ENCODE results near the gene ZFPM1. TPM values are rescaled to one million over a fixed set of nuclear protein-coding genes. Genes with fewer than 3 reads are reported as not detected.

Gene ZFPM1
- total RNA-seq, 4 donors from 2014 or later: 0.31 to 0.71 (median 0.56) TPM

DNA sequence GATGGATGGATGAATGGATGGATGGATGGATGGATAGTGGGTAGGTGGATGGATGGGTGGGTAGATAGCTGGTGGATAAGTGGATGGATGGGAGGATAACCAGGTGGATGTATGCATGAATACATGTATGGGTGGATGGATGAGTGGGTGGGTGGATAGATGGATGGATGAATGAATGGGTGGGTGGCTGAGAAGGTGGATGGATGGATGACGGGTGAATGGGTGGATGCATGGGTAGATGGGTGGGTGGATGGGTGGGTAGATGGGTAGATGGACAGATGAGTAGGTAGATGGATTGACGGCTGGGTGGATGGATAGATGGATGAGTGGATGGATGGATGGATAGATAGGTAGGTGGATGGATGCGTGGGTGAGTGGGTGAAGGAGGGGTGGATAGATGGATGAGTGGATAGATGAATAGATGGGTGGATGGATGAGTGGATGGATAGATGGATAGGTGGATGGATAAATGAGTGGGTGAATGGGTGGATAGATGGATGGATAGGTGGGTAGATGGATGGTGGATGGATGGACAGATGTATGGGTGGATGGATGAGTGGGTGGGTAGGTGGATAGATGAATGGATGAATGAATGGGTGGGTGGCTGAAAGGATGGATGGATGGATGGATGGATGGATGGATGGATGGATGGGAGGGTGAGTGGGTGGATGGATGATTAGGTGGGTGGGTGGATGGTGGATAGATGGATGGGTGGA, 67.0 kb downstream of the ZFPM1 start:
- peaks cover 43 to 71% (median 53%) of the 10 kb centered on the region in 3 donors for H3K27me3 ChIP-seq
- TF ChIP-seq POLR2A (IDR thresholded peaks at IDR 0.05): no peak
- TF ChIP-seq, protein P1, sequence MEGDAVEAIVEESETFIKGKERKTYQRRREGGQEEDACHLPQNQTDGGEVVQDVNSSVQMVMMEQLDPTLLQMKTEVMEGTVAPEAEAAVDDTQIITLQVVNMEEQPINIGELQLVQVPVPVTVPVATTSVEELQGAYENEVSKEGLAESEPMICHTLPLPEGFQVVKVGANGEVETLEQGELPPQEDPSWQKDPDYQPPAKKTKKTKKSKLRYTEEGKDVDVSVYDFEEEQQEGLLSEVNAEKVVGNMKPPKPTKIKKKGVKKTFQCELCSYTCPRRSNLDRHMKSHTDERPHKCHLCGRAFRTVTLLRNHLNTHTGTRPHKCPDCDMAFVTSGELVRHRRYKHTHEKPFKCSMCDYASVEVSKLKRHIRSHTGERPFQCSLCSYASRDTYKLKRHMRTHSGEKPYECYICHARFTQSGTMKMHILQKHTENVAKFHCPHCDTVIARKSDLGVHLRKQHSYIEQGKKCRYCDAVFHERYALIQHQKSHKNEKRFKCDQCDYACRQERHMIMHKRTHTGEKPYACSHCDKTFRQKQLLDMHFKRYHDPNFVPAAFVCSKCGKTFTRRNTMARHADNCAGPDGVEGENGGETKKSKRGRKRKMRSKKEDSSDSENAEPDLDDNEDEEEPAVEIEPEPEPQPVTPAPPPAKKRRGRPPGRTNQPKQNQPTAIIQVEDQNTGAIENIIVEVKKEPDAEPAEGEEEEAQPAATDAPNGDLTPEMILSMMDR (IDR thresholded peaks at IDR 0.05 in 4 of 5, conservative IDR thresholded peaks at IDR 0.05 in 1 of 5): no peak
- no peak for ATAC-seq
- no peak for DNase-seq
- H3K36me3 ChIP-seq: no peaks in the 10 kb centered on the region
- peaks cover 0 to 8% of the 10 kb centered on the region in 2 donors for H3K4me1 ChIP-seq
- H3K27ac ChIP-seq: no peak overlapping the region
- in situ Hi-C loops (cut with MboI; ENCODE audit: low sequenced_read_pairs in 4 of 4): no loop called here
- H3K9me3 ChIP-seq: no peaks in the 10 kb centered on the region
- intact Hi-C loops (cut with DNase I; ENCODE audit: low total_unique reads): no loop called here
- H3K4me3 ChIP-seq: no peak overlapping the region

DNA sequence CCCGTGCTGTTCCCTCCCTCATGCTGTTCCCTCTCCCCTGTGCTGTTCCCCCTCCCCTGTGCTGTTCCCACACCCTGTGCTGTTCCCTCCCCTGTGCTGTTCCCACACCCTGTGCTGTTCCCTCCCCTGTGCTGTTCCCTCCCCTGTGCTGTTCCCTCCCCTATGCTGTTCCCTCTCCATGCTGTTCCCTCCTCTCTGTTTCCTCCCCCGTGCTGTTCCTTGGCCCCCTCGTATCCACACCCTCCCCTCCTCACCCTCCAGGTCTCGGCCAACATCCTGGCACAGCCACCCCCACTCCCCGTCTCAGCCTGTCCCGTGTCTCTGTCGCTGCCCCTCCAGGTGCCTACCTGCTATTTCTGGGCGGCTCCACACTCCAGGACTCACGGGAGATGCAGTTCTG, 68.6 kb downstream of the ZFPM1 start:
- Histone ChIP-seq H3K27ac (no peak overlapping the region), H3K36me3 (no peaks in the 10 kb centered on the region), H3K9me3 (no peaks in the 10 kb centered on the region), H3K4me3 (no peak overlapping the region), H3K4me1 (peaks cover 9 to 24% of the 10 kb centered on the region in 2 donors), H3K27me3 (peaks cover 39 to 62% (median 47%) of the 10 kb centered on the region in 3 donors)
- intact Hi-C loops (cut with DNase I; ENCODE audit: low total_unique reads) (no loop called here), in situ Hi-C loops (cut with MboI; ENCODE audit: low sequenced_read_pairs in 4 of 4) (no loop called here)
- DNase-seq: no peak
- no peak for ATAC-seq
- TF ChIP-seq, protein P1 (IDR thresholded peaks at IDR 0.05 in 4 of 5, conservative IDR thresholded peaks at IDR 0.05 in 1 of 5): no peak
- TF ChIP-seq POLR2A (IDR thresholded peaks at IDR 0.05): no peak

DNA sequence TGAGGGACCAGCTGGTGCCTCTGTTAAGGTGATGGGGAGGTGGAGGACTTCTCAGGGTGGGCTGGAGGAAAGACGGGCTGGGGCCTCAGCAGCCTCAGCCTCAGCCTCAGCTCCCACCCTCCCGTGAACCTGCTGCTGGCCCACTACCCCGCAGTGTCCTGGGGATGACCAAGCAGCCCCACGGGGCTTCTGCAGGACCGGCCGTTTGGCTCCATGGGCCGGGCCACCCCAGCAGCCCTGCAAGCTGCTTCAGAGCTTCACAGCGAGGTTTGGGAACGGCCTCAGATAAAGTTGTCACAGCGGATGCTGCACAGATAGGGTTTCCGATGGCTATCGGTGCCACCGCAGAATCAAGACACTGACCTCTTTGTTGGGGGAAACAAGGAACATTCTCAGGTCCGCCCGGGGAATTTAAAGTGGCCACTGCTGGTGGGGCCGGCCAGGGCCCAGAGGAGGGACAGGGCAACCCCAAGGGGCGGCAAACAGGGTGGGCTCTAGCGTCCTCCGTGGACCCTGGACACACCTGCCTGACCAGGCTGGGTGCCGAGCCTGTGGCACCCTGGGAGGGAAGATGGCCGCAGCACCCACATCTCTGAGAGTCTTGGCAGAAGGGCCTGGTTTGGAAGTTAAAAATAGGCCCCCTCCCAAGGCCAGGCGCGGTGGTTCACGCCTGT, 69.3 kb downstream of the ZFPM1 start:
- intact Hi-C loops (cut with DNase I; ENCODE audit: low total_unique reads) (no loop called here), in situ Hi-C loops (cut with MboI; ENCODE audit: low sequenced_read_pairs in 4 of 4) (no loop called here)
- Histone ChIP-seq H3K36me3 (no peaks in the 10 kb centered on the region), H3K9me3 (no peaks in the 10 kb centered on the region), H3K4me1 (peaks cover 12 to 31% of the 10 kb centered on the region in 2 donors), H3K4me3 (no peak overlapping the region), H3K27ac (no peak overlapping the region), H3K27me3 (peaks cover 39 to 59% (median 43%) of the 10 kb centered on the region in 3 donors)
- TF ChIP-seq, protein P1 (IDR thresholded peaks at IDR 0.05 in 4 of 5, conservative IDR thresholded peaks at IDR 0.05 in 1 of 5): no peak
- no peak for TF ChIP-seq POLR2A (IDR thresholded peaks at IDR 0.05)
- DNase-seq: no peak
- ATAC-seq: no peak

DNA sequence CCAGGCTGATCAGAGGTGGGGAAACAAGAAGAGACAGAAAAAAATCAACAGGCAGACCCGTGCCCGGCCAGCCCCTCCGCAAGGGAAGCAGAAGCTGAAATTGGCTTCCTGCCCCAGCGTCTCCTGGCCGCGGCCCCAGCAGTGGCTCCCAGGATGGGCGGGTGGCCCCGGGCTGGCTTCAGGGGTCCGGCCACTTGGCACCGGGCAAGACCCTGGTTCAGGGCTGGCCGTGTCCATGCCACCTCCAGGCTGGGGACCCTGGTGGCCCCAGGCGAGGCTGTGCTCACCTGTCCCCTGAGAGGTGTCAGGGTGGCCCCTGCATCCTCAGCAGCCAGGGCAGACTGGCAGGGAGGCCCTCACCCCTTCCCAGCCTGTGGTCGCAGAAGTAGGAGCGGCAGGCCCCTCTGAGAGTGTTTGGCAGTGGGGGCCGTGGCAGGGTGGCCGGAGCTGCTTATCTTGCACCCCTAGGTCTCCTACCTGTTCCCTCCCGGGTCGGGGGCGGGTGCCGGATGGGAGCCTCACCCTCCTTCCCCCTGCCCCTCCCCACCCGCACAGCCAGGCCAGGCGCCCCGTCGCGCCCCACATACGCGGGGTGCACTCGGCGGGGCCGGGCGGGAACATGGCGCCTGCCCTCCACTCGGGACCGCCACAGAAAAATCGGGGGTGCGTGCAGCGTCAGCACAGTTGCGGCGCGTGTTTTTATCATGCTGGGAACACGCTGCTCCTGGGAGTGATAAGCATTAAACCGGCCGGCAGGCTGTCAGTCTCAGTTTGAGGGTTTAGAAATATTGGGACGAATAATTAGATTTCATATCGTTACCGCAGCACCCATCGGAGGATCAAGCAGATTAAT, 70.5 kb downstream of the ZFPM1 start:
- peaks cover 34 to 54% (median 43%) of the 10 kb centered on the region in 3 donors for H3K27me3 ChIP-seq
- H3K4me3 ChIP-seq: no peak overlapping the region
- DNase-seq (no peak), ATAC-seq (no peak)
- in situ Hi-C loops (cut with MboI; ENCODE audit: low sequenced_read_pairs in 4 of 4) (no loop called here), intact Hi-C loops (cut with DNase I; ENCODE audit: low total_unique reads) (no loop called here)
- TF ChIP-seq POLR2A (IDR thresholded peaks at IDR 0.05): no peak
- TF ChIP-seq, protein P1 (IDR thresholded peaks at IDR 0.05 in 4 of 5, conservative IDR thresholded peaks at IDR 0.05 in 1 of 5): no peak
- no peaks in the 10 kb centered on the region for H3K36me3 ChIP-seq
- no peaks in the 10 kb centered on the region for H3K9me3 ChIP-seq
- H3K27ac ChIP-seq: no peak overlapping the region
- peaks cover 12 to 32% of the 10 kb centered on the region in 2 donors for H3K4me1 ChIP-seq
